Femur (tissue), 1 donor: Measurements from ENCODE around the gene TMF1.

Experiments
- DNase-seq: peaks from one replicate; pipeline ENCODE4 v3.0.0-alpha.2; 2017

TMF1 gene

DNA sequence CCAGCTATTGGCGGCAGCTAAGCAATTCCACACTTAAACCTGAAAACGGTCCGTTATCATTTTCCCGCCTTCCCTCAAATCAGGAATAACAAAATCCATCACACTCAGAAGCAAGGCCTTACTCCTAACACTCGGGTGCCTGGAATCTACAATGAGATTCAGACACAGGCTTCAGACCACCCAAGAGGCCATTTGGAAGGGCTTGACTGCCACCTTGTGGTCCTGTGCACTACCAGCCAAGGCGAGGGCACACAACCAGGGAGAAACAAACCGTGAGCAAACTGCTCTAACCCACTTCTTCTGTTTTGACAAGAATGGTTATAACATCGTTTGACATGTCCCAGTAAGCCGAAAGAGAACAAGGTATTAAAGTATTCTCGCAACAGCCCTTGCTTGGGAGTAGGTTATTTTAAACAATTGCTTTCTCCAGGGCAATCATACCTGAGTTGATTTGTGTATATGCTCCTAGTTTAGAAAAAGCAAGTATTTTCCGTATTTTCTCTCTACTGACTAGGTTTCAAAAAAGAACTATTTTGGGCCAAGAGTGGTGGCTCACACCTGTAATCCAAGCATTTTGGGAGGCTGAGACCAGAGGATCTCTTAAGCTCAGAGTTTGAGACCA, 79.7 kb downstream of the TMF1 start:
- peak; percentile 65 for DNase-seq
